Spleen (tissue), 11 donors: ENCODE measurements around the gene MEX3C. TPM values are rescaled to one million over a fixed set of nuclear protein-coding genes. Genes with fewer than 3 reads are reported as not detected.
A peak's percentile ranks its signal among the peaks of the same experiment; 100 is the strongest.

ENCODE experiments used
- DNase-seq: peaks from one replicate; pipeline ENCODE4 v3.0.0-alpha.2; 2020
- H3K27ac ChIP-seq, 8 donors: fragments of 200-600 bp; sonication (generic) in 7 of 8; 1 replicate in 4 of 8; 2 replicates in 4 of 8; pipeline versions ENCODE4 v1.5.0 to v1.8.0; 2016 to 2021; ENCODE audit warnings: inconsistent platforms in 4 of 8, mild to moderate bottlenecking in 4 of 8, moderate library complexity in 1 of 8
- H3K27me3 ChIP-seq, 7 donors: fragments of 200-600 bp; sonication (generic) in 6 of 7; replicated peaks in 1 of 7; 1 replicate in 4 of 7; 2 replicates in 3 of 7; pipeline versions ENCODE4 v1.5.0 to v1.8.0; 2016 to 2021; ENCODE audit warnings: inconsistent platforms in 3 of 7, mild to moderate bottlenecking in 1 of 7
- H3K36me3 ChIP-seq, 6 donors: fragments of 200-600 bp; sonication (generic) in 5 of 6; 1 replicate in 4 of 6; 2 replicates in 2 of 6; pipeline versions ENCODE4 v1.5.0 to v1.8.0; 2016 to 2021; ENCODE audit warnings: inconsistent platforms in 2 of 6
- H3K4me1 ChIP-seq, 6 donors: fragments of 200-600 bp; sonication (generic) in 5 of 6; 1 replicate in 3 of 6; 2 replicates in 3 of 6; pipeline versions ENCODE4 v1.5.0 to v1.8.0; 2016 to 2021; ENCODE audit warnings: inconsistent platforms in 3 of 6
- H3K4me3 ChIP-seq, 8 donors: fragments of 200-600 bp; sonication (generic) in 7 of 8; 1 replicate in 4 of 8; 2 replicates in 4 of 8; pipeline versions ENCODE4 v1.5.0 to v1.8.0; 2016 to 2021; ENCODE audit warnings: inconsistent platforms in 4 of 8, mild to moderate bottlenecking in 4 of 8, moderate library complexity in 2 of 8
- H3K9me3 ChIP-seq, 8 donors: fragments of 200-600 bp; sonication (generic) in 7 of 8; 1 replicate in 4 of 8; 2 replicates in 4 of 8; pipeline versions ENCODE4 v1.5.0 to v1.8.0; 2016 to 2021; ENCODE audit warnings: inconsistent platforms in 4 of 8
- POLR2A ChIP-seq, 3 donors: fragments of 450-650 bp; IDR thresholded peaks; one replicate each; pipeline ENCODE4 v1.5.1; 2017; ENCODE audit warnings: antibody characterized with exemption in 3 of 3, mild to moderate bottlenecking in 1 of 3
- POLR2AphosphoS5 ChIP-seq, 3 donors: sonication (generic); formaldehyde crosslinking; IDR thresholded peaks; one replicate each; pipeline ENCODE4 v1.5.1; 2017; ENCODE audit warnings: antibody characterized with exemption in 3 of 3
- WGBS, 5 donors: extraction: QIAGEN DNeasy Blood & Tissue Kit in 3 of 5; methylation state at CpG; one replicate each; pipeline versions ENCODE4 v1.1.5 to v1.1.7; 2013 to 2018; 5-methylcytosine and 5-hydroxymethylcytosine counted together
- intact Hi-C: fragments of 100-400 bp; cut with DNase I; formaldehyde crosslinking; loops from one replicate; pipeline ENCODE4 v1.15.0; 2023; ENCODE audit warnings: low total_unique reads
- polyA plus RNA-seq, 3 donors: library from polyadenylated mRNA; stranded (reverse); fragments of 200-250 nt; gene quantifications; one replicate each; pipeline ENCODE4 v1.2.1, GENCODE V29; 2013
- total RNA-seq, 7 donors: library from RNA; depleted of rRNA in 3 of 7; stranded (reverse); fragments of >200 nt in 3 of 7; fragmentation: NEBNext Ultra II Directional in 4 of 7; extraction: Animal tissue kit (Norgen Biotek cat#: 25700) in 4 of 7; gene quantifications; one replicate each; pipeline versions ENCODE4 v1.1.0 to v1.2.1, GENCODE V29; 2016 to 2021
- TF ChIP-seq, protein P1 (sequence below), 11 experiments: fragments of 200-600 bp in 7 of 11; fragments of 450-650 bp in 4 of 11; sonication (generic) in 4 of 11; IDR thresholded peaks in 8 of 11; conservative IDR thresholded peaks in 3 of 11; 1 replicate in 7 of 11; 2 replicates in 4 of 11; pipeline versions ENCODE4 v1.4.0 to v1.8.0; 2016 to 2021; ENCODE audit warnings: antibody characterized with exemption in 11 of 11, inconsistent platforms in 4 of 11, mild to moderate bottlenecking in 1 of 11
- donor health status: healthy with polysubstance abuse.
- donor health status: DM: no; HTN: no; CAD: no; lungs with moderate emphysema.
- donor health status: DM: no; HTN: no; CAD: no.
- donor health status: Bipolar disorder and iron deficiency.
- donor health status: healthy.
- donor health status: DM: no; HTN: no; CAD: no.
- donor health status: DM: yes; HTN: yes; CAD: no.

MEX3C gene
- total and polyA plus RNA-seq, 10 donors: 10.2 to 56.7 (median 42.7) TPM

DNA sequence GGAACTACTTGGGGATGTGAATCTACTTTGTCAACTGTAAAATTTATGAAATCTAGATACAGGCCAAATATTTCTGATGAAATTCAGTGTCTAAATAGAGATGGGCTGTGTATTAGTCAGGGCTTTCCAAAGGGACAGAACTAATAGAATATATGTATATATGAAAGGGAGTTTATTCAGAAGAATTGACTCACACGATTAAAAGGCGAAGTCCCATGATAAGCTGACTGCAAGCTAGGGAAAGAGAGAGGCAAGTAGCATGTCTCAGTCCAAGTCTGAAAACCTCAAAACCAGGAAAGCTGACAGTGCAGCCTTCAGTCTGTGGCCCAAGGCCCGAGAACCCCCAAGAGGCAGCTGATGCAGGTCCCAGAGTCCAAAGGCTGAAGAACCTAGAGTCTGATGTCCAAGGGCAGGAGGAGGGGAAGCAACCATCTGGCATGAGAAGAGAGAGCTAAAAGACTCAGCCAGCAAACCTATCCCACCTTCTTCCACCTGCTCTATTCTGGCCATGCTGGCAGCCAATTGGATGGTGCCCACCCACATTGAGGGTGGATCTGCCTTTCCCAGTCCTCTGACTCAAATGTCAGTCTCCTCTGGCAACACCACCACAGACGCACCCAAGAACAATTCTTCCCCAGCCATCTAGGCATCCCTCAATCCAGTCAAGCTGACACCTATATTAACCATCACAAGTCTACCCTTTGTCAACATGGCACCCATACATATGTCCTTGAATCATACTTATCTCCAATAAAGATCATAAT lies 29.3 kb upstream of the MEX3C start:
- no peak for TF ChIP-seq POLR2AphosphoS5 (IDR thresholded peaks at IDR 0.05)
- Histone ChIP-seq H3K27me3 (no peaks in the 10 kb centered on the region), H3K4me1 (no peaks in the 10 kb centered on the region), H3K4me3 (no peak overlapping the region), H3K9me3 (no peaks in the 10 kb centered on the region), H3K36me3 (no peaks in the 10 kb centered on the region), H3K27ac (no peak overlapping the region)
- 90 to 99% (median 92%) methylated on average over 4 of the region's 4 CpGs for WGBS, 5 donors
- no peak for DNase-seq
- intact Hi-C loops: no loop called here

DNA sequence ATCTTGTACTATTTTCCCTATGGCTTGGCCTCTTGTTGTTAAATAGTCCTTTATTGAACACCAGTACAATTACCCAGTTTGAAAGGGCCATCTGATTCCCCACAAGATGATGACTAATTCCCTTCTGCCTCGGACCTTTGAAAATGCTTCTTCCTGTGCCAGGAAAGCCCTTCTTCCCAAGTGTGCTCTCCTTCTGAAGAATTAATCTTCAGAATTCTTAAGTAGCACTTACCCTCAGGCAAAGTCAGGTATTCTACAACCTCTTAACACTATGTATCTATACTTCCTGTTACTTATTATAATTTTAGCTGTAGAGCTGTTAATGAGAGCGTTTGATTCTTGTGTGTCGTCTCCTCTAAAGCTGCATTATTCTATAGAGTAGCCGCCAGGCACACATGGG lies 28.6 kb upstream of the MEX3C start:
- H3K9me3 ChIP-seq: no peaks in the 10 kb centered on the region
- TF ChIP-seq POLR2AphosphoS5 (IDR thresholded peaks at IDR 0.05) (no peak), POLR2A (IDR thresholded peaks at IDR 0.05) (no peak)
- TF ChIP-seq, protein P1, sequence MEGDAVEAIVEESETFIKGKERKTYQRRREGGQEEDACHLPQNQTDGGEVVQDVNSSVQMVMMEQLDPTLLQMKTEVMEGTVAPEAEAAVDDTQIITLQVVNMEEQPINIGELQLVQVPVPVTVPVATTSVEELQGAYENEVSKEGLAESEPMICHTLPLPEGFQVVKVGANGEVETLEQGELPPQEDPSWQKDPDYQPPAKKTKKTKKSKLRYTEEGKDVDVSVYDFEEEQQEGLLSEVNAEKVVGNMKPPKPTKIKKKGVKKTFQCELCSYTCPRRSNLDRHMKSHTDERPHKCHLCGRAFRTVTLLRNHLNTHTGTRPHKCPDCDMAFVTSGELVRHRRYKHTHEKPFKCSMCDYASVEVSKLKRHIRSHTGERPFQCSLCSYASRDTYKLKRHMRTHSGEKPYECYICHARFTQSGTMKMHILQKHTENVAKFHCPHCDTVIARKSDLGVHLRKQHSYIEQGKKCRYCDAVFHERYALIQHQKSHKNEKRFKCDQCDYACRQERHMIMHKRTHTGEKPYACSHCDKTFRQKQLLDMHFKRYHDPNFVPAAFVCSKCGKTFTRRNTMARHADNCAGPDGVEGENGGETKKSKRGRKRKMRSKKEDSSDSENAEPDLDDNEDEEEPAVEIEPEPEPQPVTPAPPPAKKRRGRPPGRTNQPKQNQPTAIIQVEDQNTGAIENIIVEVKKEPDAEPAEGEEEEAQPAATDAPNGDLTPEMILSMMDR (IDR thresholded peaks at IDR 0.05 in 8 of 11, conservative IDR thresholded peaks at IDR 0.05 in 3 of 11): no peak
- WGBS, 5 donors: 80 to 85% (median 82%) methylated on average over 4 of the region's 4 CpGs
- H3K4me3 ChIP-seq: no peak overlapping the region
- H3K36me3 ChIP-seq: no peaks in the 10 kb centered on the region
- no peaks in the 10 kb centered on the region for H3K27me3 ChIP-seq
- H3K27ac ChIP-seq: no peak overlapping the region
- no peak for DNase-seq
- intact Hi-C loops: no loop called here
- no peaks in the 10 kb centered on the region for H3K4me1 ChIP-seq

DNA sequence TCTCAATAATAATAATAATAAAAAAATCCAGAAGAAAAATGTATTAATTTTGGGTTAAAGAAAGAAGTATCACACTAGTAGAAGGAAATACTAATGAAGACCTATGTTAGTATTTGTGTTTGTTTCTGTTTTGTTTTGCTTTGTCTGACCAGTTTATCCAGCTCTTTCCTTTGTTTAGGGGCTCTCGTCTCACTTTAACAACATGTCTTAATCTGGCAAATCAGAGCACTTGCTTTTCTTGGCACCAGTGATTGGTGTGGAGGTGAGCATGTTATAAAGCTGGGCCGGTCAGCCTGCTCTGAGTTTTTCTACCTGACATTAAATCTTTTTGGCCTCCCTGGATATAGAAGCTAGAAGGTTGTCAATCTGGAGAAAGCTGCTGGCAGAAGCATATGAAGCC lies 15.1 kb upstream of the MEX3C start:
- no peaks in the 10 kb centered on the region for H3K27me3 ChIP-seq
- WGBS, 5 donors: 87 to 96% (median 94%) methylated on average over 2 of the region's 2 CpGs
- no peaks in the 10 kb centered on the region for H3K36me3 ChIP-seq
- peaks cover 0 to 17% (median 10%) of the 10 kb centered on the region in 6 donors for H3K4me1 ChIP-seq
- no peaks in the 10 kb centered on the region for H3K9me3 ChIP-seq
- TF ChIP-seq POLR2A (IDR thresholded peaks at IDR 0.05) (no peak), POLR2AphosphoS5 (IDR thresholded peaks at IDR 0.05) (no peak)
- TF ChIP-seq, protein P1 (IDR thresholded peaks at IDR 0.05 in 8 of 11, conservative IDR thresholded peaks at IDR 0.05 in 3 of 11): no peak
- no peak overlapping the region for H3K4me3 ChIP-seq
- H3K27ac ChIP-seq: no peak overlapping the region
- intact Hi-C loops: no loop called here
- no peak for DNase-seq

DNA sequence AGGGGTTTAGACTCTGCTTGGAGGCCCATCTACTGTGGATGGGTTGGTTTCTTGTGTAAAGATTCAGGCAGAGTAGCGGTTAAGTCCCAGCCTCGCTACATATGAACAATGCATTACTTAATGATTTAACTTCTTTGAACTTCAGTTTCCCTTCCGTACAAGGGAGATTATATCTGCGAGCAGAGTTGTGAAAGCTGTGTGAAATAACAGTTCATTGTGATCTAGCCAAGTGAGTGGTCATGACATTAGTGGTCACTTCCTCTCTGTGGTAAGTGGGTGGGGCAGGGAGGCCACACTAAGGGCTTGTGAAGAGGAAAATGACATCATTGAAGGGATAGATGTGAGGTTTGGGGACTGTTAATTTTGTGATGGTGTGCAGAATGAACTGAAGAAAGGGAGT lies 14.1 kb upstream of the MEX3C start:
- TF ChIP-seq, protein P1 (IDR thresholded peaks at IDR 0.05 in 8 of 11, conservative IDR thresholded peaks at IDR 0.05 in 3 of 11): no peak
- TF ChIP-seq POLR2A (IDR thresholded peaks at IDR 0.05) (no peak), POLR2AphosphoS5 (IDR thresholded peaks at IDR 0.05) (peak in 1 of 3 donors; percentile 78)
- Histone ChIP-seq H3K27me3 (no peaks in the 10 kb centered on the region), H3K9me3 (no peaks in the 10 kb centered on the region), H3K36me3 (no peaks in the 10 kb centered on the region), H3K27ac (peak overlapping the region in 5 of 8 donors; percentile 23 to 66 (median 65)), H3K4me3 (no peak overlapping the region), H3K4me1 (peaks cover 0 to 17% (median 10%) of the 10 kb centered on the region in 6 donors)
- no peak for DNase-seq
- WGBS, 5 donors: 6 to 24% (median 15%) methylated on average over 4 of the region's 4 CpGs
- intact Hi-C loops: no loop called here
